LNCAP (cell line): ENCODE results near the gene ZSCAN16.
"Not testable (repeated sequence)": the region's sequence is repeated elsewhere in the genome, so short reads cannot be mapped to it uniquely, and the experiment has no call there.

Source experiments
- TF ChIP-seq, protein P1 (sequence below): fragments of 450-650 bp; IDR thresholded peaks from 2 replicates; pipeline ENCODE4 v1.5.1; 2017; ENCODE audit warnings: mild to moderate bottlenecking

The ZSCAN16 gene

DNA sequence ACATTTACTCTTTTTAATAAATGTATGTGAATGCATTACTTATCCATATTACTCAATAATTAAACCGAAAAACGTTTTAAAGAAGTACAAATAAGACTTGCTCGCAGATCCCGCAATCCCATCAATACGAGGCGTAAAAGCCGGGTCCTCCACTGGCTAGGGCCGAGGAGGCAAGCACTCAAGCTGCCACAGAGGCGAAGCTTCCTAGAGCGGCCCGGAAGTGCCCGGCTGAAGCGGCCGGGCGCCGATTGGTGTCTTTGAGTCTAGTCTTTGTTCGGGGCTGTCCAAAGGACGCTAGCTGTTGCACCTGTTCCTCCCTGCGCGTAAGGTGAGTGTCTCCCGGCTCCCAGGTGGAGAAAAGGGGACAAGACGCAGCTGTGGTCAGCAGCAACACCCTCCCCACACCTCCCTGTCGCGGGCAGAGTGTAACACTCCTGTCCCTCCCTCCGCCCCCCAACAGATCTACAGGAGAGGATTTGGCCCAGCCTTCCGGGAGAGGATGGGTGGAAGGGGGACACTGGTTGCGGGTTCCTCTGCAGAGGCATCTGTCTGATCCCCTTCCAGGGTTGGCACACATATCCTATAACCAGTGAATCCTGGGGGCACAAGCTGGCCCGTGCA is at the start of gene ZSCAN16:
Gene ZSCAN16 (plus strand): TSS at position 260 of the 621 bp plus-strand sequence. CDS start 835 bp downstream, outside the sequence.
- TF ChIP-seq, protein P1, sequence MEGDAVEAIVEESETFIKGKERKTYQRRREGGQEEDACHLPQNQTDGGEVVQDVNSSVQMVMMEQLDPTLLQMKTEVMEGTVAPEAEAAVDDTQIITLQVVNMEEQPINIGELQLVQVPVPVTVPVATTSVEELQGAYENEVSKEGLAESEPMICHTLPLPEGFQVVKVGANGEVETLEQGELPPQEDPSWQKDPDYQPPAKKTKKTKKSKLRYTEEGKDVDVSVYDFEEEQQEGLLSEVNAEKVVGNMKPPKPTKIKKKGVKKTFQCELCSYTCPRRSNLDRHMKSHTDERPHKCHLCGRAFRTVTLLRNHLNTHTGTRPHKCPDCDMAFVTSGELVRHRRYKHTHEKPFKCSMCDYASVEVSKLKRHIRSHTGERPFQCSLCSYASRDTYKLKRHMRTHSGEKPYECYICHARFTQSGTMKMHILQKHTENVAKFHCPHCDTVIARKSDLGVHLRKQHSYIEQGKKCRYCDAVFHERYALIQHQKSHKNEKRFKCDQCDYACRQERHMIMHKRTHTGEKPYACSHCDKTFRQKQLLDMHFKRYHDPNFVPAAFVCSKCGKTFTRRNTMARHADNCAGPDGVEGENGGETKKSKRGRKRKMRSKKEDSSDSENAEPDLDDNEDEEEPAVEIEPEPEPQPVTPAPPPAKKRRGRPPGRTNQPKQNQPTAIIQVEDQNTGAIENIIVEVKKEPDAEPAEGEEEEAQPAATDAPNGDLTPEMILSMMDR, result no peak

DNA sequence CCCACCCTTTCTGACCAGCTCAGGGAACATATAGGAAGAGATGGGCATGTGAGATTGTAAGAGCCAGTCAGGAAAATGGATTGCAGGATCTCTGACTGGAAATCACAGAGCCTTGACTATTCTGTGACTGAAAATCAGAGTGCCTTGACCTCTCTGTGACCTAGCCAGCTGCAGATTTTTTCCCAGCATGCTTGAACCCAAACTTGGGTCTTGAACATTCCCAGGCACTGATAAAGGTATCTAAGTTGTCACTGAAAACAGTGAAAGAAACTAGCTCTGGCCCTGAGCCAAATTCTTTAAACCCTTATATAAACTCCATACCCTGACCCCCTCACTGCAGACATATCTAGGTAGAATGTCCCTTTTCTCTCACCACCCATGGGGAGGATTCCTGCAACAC is 46.4 kb upstream of the ZSCAN16 start:
- TF ChIP-seq, protein P1, result no peak

DNA sequence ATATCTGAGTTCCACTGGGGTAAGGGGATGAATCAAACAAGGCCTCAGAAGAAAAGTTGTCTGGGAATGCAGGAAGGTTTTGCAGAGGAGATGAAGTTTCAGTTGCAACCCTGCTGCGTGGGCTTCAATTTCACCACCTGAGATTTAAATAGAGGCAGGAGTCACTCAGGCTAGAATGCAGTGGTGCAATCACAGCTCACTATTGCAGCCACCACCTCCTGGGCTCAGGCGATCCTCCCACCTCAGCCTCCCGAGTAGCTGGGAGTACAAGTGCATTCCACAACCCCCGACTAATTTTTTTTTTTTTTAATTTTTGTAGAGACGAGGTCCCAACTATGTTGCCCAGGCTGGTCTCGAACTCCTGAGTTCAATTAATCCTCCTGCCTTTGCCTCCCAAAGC is 45.6 kb upstream of the ZSCAN16 start:
- TF ChIP-seq, protein P1, result no peak

DNA sequence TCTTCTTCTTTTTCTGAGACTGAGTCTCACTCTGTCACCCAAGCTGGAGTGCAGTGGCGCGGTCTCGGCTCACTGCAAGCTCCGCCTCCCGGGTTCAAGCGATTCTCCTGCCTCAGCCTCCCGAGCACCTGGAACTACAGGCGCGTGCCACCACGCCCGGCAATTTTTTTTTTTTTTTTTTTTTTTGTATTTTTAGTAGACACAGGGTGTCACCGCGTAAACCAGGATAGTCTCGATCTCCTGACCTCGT is 44.1 kb upstream of the ZSCAN16 start, which contains the start of gene ZNF165:
Gene ZNF165 (plus strand): TSS at position 188 of the 250 bp plus-strand sequence. CDS start 4,913 bp downstream, outside the sequence.
- TF ChIP-seq, protein P1, result not testable (repeated sequence)

DNA sequence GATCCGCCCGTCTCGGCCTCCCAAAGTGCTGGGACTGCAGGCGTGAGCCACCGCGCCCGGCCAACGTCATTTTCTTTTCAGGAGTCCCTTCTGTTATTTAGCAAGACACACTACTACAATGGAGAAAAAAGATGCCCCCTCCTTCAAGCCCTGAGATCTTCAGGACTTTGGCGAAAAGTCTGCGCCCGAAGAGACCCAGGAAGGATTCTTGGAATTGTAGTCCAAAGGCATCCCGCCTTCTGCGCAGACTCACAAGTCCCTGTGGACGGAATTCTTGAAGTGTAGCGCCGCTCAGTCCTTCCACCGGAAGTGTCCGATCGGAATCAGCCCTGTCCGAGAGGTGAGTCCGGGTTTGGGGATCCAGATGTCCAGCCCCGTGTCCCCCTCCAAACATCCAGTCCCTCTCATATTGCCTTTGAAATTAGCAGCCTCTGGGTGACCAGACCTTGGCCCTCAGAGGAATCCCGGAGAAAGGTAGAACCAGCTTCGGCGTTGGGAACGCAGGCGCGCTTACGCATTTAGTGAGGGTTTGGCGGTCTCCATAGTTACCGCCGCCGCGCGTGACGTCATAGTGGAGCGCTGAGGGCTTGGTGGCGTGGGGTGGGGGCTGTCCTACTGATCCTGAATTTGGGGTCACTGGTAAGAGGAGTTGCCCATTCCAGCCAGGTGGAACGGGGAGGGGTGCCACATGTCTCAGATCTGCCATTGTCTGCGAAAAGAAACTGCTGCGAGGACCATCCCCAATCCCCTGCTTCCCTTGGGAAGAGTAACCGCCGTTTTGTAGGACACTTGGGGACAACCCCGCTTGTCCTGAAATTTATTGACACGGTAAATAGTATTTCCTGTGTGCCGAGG is 43.6 kb upstream of the ZSCAN16 start:
- TF ChIP-seq, protein P1, result no peak

DNA sequence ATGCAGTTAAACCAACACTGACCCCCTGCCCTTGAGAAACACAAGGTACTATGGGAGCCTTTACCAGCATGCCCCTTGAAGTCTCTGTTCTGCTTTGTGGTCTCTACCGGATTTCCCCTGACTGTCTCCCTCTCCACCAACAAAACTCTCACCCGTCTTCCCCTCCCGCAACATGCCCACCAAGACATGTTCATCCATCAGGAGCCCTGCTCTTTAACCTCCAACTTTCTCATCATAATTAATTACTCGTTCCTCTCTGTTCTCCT is 43.0 kb upstream of the ZSCAN16 start:
- TF ChIP-seq, protein P1, result no peak

DNA sequence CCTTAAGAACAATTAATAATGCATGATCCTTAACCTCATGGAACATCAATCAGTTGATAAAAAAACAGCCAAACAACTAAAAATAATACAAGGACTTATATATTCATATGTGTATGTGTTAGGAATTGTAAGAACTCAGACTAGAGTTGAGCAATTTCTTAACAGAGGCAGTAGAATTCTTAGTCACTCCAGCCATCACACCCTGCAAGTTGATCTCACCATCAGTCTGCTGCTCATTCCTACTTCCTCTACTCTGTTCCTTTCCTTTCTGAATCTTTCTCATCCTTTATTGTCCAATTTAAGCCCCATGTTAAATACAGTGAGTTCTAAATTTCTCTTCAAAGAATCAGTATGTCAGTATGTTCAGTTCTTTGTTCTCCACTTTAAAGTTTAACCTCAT is 41.5 kb upstream of the ZSCAN16 start:
- TF ChIP-seq, protein P1, result no peak
